Esophagus squamous epithelium (tissue), 4 donors: ENCODE results near the gene DBX2.

ENCODE experiments used
- CTCF ChIP-seq, 6 experiments: fragments of 450-650 bp in 4 of 6; fragments of 200-600 bp in 2 of 6; sonication (generic) in 2 of 6; IDR thresholded peaks; one replicate each; pipeline ENCODE4 v1.5.1; 2016 to 2019; ENCODE audit warnings: antibody characterized with exemption in 6 of 6, mild to moderate bottlenecking in 4 of 6, moderate library complexity in 4 of 6
- POLR2A ChIP-seq, 4 donors: fragments of 450-650 bp; IDR thresholded peaks; one replicate each; pipeline ENCODE4 v1.6.1; 2017; ENCODE audit warnings: antibody characterized with exemption in 4 of 4, mild to moderate bottlenecking in 4 of 4, moderate library complexity in 3 of 4

GRCh38 chr12:44976246-44976645 lies 74.7 kb downstream of the DBX2 start:
- TF ChIP-seq POLR2A (IDR thresholded peaks at IDR 0.05) (no peak), CTCF (IDR thresholded peaks at IDR 0.05) (no peak)
